GM21423 (cell line): ENCODE results near the gene ZEB1.
"Not testable (repeated sequence)": the region's sequence is repeated elsewhere in the genome, so short reads cannot be mapped to it uniquely, and the experiment has no call there.

ENCODE experiments used
- ATAC-seq: cut with Tn5 transposase; IDR thresholded peaks from one replicate; pipeline ENCODE4 v1.9.1; 2021; ENCODE audit warnings: mild to moderate bottlenecking, moderate library complexity; ENCODE audit not compliant: unreplicated experiment

ZEB1 gene

DNA sequence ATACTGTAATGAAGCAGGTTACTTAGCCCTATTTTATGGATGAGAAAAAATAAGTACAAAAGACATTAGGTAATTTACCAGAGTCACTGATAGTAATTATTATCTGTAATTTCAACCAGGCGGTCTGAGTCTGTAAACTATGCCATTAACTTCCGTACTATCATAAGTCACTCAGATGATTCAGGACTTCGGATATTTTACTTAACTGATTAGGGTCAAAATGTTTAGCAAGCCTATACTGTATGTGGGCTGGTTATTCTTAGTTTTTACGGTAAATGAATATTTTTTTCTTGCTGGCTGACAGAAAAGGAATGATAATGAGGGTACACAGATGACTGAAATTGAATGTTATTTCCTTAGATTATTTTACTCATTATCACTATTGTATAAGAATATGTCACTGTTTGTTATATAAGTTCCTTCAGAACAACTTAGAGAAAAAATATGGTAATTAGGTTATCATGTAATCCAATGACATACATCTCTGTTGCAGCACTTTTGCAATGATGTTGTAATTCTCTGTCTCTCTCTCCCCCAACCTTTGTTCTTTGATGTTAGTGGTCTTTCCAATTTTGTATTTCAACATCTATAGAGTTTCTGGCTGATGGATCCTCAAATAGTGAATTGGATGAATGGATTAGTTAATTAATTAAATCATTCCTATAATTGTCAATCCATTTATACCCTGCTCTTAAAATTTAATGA is 165.6 kb downstream of the ZEB1 start:
- no peak for ATAC-seq

DNA sequence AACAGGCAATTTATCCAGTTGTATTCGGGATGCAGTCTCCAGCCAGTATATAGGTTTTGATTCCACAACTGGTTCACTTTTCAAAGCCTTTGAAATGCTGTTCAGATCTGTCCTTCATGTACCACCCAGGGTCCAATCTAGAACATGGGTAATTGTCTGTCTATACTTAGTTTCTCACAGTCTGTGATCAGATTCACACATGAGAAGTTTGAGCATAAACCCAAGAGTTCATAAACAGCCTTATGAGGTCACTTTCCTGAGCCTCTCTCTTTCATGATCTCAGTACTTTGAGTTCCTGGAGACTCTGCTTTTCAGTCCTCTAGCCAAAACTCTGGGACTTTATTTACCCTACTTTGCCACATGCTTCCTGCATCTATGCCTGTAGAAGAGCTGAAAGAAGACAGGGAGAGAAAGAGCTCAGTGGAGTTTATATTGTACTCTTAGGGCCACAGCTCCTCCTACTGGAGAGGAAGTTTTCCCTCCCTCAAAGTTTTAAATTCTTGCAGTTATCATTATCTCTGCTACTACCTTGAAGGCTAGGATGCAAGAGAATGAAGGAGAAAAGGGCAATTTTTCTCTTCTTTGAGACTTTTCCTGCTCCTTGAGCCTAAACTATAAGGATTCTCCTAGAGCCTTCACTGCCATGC is 172.0 kb downstream of the ZEB1 start:
- no peak for ATAC-seq

DNA sequence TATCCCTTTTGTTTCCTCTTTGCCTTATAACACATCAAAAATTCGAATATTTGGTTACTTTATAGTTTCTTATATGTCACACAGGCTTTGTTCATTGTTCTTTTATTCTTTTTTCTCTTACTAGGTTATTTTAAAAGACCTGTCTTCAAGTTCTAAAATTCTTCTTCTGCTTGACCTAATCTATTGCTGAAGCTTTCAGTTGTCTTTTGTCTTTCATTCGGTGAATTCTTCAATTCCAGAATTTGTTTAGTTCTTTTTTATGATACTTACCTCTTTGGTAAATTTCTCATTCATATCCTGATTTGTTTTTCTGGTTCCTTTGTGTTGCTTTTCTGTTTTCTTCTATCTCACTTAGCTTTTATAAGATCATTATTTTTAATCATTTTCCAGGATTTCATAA is 188.4 kb downstream of the ZEB1 start:
- ATAC-seq = no peak

DNA sequence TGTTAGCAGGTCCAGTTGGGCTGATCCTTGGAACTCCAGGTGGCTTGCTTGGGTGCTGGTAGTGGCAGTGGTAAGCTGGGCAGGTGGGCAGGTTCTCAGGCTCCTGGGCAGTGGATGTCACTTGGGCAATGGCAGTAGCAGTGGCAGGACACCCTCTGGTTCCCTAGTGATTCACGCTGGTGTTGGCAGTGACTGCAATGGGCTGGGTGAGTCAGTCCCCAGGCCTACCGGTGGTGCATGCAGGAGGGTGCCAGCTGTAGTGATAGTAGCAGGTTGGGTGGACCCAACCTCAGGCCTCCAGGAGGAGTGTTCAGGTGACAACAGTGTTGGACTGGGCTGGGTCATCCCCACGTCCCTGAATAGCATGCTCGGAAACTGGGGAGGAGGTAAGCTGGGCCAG is 189.2 kb downstream of the ZEB1 start:
- ATAC-seq = no peak

DNA sequence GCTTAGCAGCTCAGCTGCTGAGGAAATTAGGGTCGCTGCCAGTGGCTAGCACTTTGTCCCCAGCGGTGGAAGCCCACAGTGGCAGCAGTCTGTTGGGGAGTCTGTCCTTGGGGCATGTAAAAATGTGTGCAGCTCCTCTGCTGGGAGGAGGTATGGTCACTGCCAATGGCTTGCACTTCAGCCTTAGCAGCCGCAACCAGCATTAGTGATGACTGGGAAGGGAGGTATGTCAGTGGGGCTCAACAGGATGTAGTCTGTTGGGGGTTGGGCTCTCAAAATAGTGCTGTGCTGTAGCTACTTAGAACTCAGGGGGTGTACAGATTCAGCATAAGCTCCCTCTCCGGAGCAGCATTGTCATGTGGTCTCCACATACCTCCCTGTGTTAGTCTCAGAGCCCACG is 189.9 kb downstream of the ZEB1 start:
- no peak for ATAC-seq

DNA sequence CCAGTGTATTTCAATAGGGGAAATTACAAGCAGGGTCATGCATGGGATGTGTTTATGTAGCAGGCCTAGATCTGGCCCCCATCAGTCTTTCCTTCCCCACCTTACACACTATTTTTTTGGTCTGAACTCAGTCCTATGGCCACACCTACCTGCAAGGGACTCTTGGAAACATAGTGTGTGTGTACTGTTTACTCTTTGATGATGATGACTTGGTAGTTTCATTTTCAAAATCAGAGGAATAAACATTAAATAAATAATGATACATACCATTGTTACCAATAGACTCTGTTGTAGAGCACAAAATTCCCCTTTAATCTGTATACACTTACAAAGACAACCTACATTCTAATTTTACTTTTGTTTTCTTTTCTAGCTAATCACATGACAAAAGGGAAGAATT is 191.0 kb downstream of the ZEB1 start:
- ATAC-seq = no peak

DNA sequence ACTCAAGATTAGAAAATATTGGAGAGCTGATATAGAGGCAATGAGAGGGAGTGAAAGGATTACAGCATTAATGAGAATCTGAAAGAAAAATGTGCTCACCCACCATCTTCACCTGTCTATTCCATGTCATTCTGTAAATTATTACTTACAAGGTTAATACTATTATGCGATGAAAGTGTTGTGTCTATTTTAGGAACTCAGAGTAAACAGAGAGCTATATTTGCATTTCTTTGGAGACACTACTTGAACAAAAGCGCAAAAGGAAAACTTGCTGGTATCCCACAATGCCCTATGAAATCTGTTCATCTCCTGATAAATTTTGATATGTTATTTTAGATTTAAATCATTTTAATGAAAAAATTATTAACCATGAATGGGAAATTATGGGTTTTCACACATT is 196.1 kb downstream of the ZEB1 start:
- no peak for ATAC-seq

DNA sequence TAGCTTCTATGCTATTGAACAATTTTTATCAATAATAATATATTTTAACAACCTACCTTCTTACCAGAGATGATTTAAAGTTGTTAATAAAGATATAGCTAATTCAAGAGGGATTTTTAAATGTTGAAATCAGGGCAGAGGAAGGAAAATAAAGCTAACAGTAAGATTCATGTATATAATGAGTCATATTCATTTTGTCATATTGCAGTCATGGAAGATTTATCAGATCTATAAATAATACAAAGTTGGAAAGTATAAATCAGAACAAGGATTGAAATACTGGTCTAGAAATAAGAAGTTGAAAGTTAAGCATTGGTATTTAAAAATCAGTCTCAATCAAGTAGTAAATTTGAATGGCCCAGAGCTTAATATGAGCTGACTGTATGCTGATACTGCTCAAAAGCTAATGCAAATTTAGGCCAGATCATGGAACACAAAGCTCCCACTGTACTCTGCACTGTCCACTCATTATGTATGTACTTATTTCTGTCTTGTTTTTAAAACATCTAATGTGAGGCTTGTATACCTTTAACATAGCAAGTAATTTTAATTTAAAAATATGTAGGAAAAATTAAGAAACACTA is 196.9 kb downstream of the ZEB1 start:
- ATAC-seq = no peak

DNA sequence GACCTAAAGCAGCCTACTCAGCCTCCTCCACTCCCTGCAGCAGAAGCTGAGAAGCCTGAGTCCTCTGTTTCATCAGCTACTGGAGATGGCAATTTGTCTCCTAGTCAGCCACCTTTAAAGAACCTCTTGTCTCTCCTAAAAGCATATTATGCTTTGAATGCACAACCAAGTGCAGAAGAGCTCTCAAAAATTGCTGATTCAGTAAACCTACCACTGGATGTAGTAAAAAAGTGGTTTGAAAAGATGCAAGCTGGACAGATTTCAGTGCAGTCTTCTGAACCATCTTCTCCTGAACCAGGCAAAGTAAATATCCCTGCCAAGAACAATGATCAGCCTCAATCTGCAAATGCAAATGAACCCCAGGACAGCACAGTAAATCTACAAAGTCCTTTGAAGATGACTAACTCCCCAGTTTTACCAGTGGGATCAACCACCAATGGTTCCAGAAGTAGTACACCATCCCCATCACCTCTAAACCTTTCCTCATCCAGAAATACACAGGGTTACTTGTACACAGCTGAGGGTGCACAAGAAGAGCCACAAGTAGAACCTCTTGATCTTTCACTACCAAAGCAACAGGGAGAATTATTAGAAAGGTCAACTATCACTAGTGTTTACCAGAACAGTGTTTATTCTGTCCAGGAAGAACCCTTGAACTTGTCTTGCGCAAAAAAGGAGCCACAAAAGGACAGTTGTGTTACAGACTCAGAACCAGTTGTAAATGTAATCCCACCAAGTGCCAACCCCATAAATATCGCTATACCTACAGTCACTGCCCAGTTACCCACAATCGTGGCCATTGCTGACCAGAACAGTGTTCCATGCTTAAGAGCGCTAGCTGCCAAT is 202.2 kb downstream of the ZEB1 start:
- ATAC-seq = no peak

DNA sequence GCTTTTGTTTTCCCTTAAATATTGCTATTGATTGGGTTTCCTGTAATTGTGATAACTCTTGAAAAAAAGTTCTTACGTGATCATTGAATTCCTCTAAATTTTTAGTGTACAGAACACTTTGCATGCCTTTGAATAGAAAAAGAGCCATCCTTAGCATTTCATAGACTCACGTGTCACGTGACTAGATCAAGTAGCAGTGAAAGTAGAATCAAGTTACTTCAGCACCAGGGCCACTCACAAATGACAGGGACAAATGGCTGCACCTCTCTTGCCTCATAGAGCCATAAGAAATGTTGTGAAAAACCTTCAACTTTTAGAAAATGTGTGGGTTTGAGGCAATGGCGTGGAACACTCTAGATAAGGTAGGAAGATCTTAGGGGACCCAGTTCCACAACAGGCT is 203.8 kb downstream of the ZEB1 start:
- ATAC-seq = no peak

DNA sequence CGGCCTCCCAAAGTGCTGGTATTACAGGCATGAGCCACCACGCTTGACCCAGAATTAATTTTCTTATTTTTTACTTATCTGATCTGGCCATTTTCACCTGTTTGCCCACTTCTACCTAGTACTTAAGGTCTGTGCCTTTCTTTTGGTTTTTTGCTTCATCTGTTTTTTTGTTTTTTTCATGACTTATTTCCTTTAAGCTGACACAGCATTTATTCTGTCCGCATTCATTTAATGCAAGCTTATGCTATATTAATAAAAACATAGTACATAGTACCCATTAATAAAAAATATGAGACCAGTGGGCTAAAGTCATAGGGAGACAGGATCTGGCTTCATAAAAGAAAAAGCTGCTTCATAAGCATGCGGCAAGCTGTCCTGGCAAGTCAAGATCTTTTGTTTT is 205.4 kb downstream of the ZEB1 start:
- no peak for ATAC-seq

DNA sequence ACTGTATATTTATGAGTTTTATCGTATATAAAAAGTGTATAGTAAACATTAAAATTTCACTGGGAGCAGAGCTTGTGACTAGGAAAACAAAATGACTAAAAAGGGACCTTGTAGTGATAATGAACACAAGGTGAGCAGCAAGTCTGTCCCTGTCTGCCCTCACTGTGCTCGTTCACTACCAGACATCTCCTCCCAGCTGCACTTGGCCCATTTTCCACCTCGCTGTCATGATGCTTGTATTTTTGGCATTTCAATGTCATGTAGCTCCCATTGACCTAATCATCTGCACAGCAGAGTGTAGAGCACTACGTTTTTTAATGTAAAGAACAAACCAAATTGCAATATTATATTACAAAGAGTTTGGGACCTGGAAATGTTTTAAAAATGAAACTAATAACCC is 207.2 kb downstream of the ZEB1 start:
- ATAC-seq = no peak

DNA sequence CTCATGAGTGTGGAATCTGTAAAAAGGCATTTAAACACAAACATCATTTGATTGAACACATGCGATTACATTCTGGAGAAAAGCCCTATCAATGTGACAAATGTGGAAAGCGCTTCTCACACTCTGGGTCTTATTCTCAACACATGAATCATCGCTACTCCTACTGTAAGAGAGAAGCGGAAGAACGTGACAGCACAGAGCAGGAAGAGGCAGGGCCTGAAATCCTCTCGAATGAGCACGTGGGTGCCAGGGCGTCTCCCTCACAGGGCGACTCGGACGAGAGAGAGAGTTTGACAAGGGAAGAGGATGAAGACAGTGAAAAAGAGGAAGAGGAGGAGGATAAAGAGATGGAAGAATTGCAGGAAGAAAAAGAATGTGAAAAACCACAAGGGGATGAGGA is 207.7 kb downstream of the ZEB1 start:
- no peak for ATAC-seq

DNA sequence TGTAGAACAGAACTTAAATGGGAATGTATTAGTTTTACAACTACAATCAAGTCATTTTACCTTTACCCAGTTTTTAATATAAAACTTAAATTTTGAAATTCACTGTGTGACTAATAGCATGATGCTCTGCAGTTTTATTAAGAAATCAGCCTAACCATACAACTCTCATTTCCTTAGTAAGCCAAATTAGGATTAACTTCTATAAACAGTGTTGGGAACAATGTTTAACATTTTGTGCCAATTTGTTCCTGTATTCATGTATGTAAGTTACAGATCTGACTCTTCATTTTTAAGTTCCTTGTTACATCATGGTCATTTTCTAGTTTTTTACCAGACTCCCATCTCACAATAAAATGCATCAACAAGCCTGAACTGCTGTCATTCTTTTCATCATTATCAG is 209.8 kb downstream of the ZEB1 start:
- no peak for ATAC-seq

DNA sequence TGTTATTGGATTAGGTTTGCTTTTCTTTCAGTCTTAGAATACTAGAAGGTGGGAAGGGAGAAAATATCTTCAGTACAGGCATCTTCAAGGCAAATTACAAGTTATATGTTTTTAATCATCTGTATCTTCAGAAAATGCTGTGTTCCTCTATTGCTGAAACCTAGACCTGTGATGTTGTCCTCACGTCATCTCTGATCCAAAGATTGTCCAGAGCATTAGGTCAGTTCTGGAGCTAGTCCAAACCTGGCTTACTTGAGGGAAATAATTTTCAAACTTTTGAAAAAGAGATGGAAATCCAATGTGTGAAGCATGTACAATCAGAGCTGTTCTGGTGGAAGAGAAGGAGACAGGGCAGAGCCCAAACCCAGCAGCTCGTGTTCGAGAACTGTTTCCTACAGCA is 217.3 kb downstream of the ZEB1 start:
- ATAC-seq = no peak

DNA sequence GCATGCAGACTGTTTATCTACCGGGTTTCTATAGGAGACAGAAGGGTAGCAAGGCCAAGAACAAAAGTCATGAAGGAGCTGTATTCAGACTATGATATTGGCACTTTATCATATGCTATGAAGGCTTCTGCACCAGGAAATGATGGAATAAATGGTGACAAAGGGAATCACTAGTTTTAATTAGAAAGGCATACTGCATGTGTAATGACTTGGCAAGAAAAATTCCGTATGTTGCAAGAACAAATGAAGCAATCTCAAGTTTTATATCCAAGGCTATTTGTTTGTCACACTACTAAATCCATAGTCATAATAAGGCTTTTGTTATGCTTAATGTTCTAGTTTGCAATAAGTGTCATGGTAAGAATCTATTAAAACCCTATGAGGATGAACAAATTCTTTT is 230.9 kb downstream of the ZEB1 start:
- no peak for ATAC-seq

DNA sequence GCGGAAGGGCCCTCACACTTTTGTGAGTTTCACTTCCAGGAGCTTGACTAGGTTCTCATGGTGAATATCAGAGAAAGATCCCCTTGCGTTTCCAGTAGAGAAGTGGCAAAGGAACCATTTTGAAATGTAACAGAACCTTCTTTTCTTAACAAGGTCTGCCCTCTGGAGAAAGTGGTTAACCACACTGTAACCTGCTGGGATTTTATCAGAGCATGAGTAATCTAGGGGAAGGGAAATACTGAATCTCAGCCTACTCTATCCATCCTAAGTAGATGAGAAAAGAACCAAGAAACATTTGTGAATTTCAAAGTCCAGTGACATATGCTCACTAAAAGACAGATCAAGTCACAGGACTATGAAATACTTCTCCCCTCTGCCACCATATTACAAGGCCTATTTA is 235.5 kb downstream of the ZEB1 start:
- no peak for ATAC-seq

DNA sequence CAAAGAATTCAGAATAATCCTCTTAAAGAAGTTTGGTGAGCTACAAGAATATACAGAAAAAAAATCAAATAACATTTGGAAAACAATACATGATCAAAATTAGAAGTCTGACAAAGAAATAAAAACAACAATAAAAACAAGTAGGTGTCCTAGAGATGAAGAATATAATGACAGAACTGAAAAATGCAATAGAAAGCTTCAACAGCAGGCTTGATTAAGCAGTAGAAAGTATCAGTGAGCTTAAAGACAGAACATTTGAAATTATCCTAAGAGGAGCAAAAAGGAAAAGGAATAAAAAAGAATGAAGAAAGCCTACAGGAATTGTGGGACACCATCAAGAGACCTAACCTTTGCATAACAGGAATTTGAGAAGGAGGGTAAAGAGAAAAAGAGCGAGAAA is 238.8 kb downstream of the ZEB1 start:
- no peak for ATAC-seq

DNA sequence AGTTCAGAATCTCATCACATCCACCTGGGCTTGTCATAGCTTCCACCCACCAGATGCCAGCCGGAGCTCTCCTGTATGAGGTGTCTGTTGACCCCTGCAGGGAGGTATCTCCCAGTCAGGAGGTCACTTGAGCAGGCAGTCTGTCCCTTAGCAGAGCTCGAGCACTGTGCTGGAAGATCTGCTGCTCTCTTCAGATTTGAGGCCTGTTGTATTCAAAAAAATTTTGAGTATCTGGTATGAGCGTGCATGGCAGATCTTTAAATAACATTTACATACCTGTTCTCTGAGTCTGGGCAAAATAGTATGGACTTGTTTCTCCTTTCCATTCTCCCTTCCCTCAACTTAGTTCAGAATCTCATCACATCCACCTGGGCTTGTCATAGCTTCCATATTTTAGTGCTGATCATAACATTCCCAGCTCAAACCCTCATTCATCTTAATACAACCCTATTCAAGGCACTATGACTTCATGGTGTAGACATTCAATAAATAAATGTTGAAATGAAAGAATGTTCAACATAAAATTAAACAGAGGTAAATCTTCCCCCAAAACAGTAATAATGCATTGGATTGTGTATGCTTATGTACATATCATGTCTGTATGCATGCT is 249.3 kb downstream of the ZEB1 start:
- ATAC-seq = not testable (repeated sequence)

DNA sequence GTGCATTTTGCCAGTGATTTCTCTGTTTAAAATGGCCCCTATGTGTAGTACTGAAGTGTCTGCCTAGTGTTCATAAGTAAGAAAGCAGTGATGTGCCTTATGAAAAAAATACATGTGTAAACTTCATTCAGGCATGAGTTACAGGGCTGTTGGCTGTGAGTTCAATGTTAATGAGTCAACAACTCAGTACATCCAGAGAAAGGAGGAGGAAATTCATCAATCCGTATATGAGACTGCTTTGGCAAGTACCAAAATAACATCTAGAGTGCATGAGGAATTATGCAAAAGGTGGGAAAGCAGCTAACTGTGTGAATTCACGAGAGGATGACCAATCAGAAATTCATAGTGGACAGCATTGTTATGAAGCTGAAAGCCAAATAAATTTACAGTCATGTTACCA is 255.6 kb downstream of the ZEB1 start:
- no peak for ATAC-seq

DNA sequence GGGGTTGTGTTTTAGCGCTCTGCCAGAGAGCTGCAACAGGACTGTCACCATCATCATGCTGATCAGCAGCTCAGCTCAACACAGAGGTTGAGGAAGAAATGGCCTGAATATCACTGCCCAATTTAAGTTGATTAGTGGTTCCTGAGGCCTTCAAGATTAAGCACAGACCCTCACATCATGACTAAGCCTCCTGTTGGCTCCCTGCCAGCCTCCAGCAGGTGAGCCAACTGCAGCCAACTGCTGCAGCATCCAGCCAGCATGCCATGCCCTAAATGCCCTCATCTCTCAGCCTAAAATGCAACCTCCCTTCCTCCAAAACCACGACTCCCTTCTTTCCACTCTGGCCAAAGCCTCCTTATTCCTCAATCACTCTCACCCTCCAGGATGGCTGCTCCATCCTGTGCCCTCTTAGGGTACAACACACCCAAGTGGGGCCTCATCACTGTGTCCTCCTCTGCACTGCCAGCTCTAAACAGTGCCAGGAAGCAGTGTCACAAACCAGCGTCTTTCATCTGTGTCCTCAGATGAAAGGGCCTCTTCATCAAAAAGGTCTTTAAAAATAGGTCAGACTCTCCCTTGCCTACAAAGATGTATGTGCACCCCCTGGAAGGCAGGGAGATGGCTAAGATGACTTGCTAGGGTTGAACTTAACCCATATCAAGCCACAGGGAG is 259.3 kb downstream of the ZEB1 start:
- no peak for ATAC-seq
